Posterior vena cava (tissue), 2 donors: Measurements from ENCODE around the gene MIGA2. TPM values are rescaled to one million over a fixed set of nuclear protein-coding genes. Genes with fewer than 3 reads are reported as not detected.
"Not testable (repeated sequence)": the region's sequence is repeated elsewhere in the genome, so short reads cannot be mapped to it uniquely, and the experiment has no call there.

Source experiments
- DNase-seq: peaks from one replicate; pipeline ENCODE4 v3.0.0-alpha.2; 2020; ENCODE audit warnings: low spot score
- intact Hi-C, 2 donors: fragments of 100-400 bp; cut with DNase I; formaldehyde crosslinking; loops; one replicate each; pipeline versions ENCODE4 v1.14.1 to v1.14.2; 2022 to 2023
- long read RNA-seq, 2 donors: library from polyadenylated mRNA; unstranded; transcript quantifications; one replicate each; pipeline ENCODE4 v2.0.0, GENCODE V29; 2020 to 2021
- total RNA-seq, 2 donors: library from RNA; stranded (reverse); fragmentation: NEBNext Ultra II Directional; extraction: Animal tissue kit (Norgen Biotek cat#: 25700); gene quantifications; one replicate each; pipeline ENCODE4 v1.2.1, GENCODE V29; 2021
- donor health status: DM: yes; HTN: yes; CAD: no.
- donor health status: DM: yes; HTN: yes; CAD: no.

Gene MIGA2, protein sequence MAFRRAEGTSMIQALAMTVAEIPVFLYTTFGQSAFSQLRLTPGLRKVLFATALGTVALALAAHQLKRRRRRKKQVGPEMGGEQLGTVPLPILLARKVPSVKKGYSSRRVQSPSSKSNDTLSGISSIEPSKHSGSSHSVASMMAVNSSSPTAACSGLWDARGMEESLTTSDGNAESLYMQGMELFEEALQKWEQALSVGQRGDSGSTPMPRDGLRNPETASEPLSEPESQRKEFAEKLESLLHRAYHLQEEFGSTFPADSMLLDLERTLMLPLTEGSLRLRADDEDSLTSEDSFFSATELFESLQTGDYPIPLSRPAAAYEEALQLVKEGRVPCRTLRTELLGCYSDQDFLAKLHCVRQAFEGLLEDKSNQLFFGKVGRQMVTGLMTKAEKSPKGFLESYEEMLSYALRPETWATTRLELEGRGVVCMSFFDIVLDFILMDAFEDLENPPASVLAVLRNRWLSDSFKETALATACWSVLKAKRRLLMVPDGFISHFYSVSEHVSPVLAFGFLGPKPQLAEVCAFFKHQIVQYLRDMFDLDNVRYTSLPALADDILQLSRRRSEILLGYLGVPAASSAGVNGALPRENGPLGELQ
- total RNA-seq: 10 to 100 TPM; 14.8 to 21.1 TPM
- long read RNA-seq, donor 1, partial matches to known transcripts: 4 of 12 reads
- long read RNA-seq, donor 1, other reads (novel, unspliced or antisense): 8 of 12 reads
- long read RNA-seq, donor 2, partial matches to known transcripts: 12 of 26 reads
- long read RNA-seq, donor 2, other reads (novel, unspliced or antisense): 13 of 26 reads

DNA sequence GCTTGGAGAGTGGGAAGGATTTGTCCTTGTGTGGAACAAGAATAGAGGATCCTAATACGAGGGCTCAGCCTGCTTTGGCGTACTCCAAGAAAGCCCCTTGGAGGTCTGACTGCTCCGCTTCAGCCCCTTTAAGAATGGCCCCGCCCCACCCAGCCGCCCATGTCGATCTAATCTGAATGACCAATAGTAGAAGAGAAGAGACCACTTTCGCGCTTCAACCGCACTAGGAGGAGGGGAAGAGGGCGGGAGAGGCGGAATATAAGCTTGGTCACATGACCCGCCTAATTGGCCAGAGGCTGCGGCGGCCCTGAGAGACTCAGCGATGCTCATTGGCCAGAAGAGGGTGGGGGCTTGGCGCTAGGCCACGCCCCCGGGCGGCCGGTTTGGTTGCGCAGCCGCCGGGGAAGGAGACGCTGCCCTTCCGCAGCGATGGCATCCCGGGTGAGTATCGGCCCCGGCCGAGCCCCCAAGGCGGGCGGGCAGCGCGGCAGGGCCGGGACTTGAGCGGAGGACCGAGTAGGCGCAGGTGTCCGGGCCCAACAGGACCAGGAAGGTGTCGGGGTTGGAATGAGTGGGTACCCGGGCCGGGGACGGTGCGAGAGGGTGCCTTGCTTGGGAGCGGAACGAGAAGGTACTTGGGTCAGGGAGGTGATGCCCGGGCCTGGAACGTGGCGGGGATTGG, at the start of gene MIGA2:
TSS of gene MIGA2 (plus strand) at position 386 of the 682 bp plus-strand sequence. CDS start 3,969 bp downstream, outside the sequence.
- DNase-seq: peak; percentile 99
- intact Hi-C loops: no loop called here

DNA sequence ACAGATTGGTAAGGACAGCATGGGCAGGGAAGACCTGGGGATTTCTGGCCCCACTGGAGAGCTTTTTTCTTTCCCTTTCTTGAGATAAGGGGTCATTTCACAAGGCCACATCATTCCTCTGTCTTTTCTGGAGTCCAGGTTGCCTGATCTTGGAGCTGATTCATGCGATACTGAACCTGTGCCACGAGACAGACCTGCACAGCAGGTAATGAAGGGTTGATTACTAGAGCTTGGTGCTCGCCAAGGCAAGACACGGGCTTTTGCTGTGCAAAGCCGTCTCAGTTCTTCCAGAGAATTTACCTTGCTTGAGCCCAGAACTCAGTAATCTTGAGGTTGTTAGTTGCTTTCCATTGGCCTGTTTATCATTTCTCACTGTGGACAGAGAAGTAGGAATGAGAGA, 49.8 kb upstream of the MIGA2 start:
- DNase-seq: no peak
- intact Hi-C loops: no loop called here

DNA sequence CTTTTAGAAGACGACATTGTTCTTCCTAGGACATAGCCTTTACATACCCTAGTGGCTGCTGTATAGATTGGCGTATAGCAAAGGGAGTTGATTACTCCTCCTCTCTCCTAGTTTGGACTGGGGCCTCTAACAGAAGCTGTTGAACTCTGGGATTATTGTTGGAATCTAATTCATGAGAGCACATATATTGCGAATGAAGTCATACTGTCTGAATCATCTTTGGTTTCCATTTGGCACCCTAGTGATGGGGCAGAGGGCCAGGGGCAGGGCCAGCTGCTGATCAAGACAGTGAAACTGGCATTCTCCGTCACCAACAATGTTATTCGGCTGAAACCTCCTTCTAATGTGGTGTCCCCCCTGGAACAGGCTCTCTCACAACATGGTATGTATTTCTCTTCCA, 48.6 kb upstream of the MIGA2 start:
- DNase-seq: peak; percentile 84
- intact Hi-C loops: no loop called here

DNA sequence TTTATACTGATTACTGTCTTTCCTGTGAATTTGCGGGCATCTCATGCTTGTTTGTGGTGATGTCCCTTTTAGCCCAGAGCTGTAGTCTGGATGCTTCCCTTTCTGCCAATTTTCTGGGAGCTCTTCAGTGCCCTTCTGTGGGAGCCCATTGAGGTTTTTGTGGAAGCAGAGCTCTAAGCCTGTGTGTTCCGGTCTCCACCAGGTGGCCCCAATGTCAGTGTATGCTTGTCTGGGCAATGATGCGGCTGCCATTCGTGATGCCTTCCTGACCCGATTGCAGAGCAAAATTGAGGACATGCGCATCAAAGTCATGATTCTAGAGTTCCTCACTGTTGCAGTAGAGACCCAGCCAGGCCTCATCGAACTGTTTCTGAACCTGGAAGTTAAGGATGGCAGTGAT, 43.4 kb upstream of the MIGA2 start:
- no peak for DNase-seq
- intact Hi-C loops: no loop called here

DNA sequence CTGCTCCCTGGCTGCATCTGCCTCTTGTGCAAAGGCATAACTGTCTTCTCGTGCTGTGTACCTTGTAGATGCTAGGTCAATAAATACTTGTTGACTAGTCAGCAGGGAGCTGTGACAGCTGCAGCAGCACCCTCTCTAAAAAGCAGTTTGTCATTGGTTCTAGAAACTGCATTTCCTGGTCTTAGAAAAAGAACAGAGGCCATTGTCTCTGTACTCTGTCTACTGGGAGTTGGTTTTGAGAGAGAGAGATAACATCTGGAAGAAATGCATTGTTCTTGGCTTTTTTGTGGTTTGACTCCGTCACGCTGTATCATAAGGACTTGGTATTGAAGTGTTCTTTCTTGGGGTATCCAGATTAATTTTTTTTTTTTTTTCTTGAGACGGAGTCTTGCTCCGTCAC, 40.6 kb upstream of the MIGA2 start:
- peak; percentile 16 for DNase-seq
- intact Hi-C loops: no loop called here

DNA sequence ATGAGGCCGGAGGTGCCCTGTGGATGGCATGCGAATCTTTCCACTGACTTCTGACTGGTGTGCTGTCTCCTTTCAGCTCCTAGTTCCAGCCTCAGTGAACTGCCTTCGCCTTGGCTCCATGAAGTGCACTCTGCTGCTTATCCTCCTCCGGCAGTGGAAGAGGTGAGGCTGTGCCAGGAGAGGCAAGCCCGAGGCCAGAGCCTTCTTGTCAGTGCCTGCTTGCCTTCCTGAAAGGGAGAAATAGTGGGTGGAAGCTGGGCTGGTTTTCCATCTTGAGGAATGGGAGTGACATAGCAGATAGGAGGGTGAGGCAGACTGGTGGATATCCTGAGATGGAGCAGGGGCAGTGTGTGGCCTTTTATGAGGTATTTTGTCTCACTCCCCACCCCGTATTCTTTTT, 38.0 kb upstream of the MIGA2 start:
- intact Hi-C loops: no loop called here

DNA sequence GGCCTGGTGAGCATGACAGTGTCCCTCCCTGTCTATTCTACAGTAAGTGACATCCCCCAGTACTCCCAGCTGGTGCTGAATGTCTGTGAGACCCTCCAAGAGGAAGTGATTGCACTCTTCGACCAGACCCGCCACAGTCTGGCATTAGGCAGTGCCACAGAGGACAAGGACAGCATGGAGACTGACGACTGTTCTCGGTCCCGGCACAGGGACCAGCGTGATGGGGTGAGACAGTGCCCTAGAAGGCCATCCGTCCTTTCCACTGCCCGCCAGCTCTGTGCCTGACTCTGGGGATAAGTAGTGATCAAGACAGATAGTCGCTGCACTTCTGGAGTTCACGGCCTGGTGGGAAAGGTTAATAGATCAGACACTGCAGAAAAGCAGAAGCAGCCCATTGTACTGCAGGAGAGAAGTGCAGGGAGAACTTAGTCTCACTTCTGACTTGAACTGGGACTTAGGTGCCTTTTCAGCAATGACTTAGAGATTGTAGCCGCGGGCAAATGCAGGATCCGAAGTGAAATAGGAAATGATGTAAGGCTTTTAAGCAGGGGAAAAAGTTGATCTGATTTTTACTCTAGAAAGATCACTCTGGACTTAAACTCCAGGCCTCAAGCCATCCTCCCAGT, 36.7 kb upstream of the MIGA2 start:
- intact Hi-C loops: no loop called here
- no peak for DNase-seq

More for the DNA sequence above, 38.0 kb upstream of the MIGA2 start:
- DNase-seq: no peak

DNA sequence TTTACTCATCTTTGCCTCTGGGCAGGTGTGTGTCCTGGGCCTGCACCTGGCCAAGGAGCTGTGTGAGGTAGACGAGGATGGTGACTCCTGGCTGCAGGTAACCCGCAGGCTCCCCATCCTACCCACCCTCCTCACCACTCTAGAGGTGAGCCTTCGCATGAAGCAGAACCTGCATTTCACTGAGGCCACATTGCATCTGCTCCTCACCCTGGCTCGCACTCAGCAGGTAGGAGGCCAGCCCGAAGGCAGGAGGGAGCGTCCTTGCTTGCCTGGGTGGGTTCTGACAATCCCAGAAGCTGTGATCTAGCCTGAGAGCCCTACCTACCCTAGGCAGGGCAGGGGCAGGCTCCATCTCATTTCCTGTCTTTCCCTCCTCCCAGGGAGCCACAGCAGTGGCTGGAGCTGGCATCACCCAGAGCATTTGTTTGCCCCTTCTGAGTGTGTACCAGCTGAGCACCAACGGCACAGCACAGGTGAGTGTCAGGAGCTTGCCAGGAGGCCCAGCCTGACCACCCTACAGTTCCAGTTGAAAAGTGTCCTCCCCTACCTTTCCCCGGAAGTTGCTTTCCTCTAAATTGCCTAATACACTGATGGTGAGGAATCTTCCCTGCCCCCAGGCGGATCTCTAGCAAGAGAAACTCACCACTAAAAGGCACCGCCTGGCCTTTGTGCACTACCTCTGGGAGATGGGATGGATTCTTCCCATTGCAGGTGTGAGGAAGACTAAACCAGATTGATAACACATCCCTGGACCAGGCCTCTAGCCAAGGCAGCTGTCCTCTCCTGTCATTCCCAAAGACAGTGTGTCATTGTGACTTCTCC, 34.7 kb upstream of the MIGA2 start:
- intact Hi-C loops: no loop called here
- no peak for DNase-seq

DNA sequence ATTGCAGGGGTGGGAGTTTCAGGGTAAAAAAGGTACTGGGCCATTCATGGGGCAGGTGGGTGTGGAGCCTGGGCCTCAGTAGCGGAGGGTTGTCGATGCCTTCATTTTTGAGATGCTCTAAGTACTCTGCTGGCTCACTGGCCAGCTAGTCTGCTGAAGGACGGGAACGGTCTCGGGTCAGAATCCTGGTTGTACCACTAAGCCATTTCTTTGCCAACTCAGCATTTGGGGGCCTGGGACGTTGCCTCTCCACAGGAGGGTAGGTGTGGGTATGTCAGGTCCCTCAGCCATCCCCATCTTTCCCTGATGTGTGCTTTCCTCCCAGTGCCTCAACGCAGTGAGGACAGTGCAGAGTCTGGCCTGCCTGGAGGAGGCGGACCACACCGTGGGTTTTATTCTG, 33.4 kb upstream of the MIGA2 start:
- intact Hi-C loops: loop anchor here in 1 of 2 donors (1.0 kb wide), 1 partner anchor 36 kb away; no protein-coding TSS in a partner anchor
- no peak for DNase-seq

DNA sequence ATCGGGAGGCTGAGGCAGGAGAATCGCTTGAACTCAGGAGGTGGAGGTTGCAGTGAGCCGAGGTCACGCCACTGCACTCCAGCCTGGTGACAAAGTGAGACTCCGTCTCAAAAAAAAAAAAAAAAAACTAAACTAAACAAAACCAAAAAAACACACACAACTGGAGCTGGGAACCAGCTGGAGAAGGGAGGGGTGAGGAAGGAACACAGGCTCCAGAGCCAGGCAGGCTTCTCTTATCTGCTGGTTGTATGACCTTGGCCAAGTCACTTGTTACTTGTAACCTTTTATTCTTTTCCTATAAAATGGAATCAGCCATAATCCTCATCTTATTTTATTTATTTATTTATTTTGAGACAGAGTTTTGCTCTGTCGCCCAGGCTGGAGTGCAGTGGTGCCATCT, 32.3 kb upstream of the MIGA2 start:
- not testable (repeated sequence) for DNase-seq

DNA sequence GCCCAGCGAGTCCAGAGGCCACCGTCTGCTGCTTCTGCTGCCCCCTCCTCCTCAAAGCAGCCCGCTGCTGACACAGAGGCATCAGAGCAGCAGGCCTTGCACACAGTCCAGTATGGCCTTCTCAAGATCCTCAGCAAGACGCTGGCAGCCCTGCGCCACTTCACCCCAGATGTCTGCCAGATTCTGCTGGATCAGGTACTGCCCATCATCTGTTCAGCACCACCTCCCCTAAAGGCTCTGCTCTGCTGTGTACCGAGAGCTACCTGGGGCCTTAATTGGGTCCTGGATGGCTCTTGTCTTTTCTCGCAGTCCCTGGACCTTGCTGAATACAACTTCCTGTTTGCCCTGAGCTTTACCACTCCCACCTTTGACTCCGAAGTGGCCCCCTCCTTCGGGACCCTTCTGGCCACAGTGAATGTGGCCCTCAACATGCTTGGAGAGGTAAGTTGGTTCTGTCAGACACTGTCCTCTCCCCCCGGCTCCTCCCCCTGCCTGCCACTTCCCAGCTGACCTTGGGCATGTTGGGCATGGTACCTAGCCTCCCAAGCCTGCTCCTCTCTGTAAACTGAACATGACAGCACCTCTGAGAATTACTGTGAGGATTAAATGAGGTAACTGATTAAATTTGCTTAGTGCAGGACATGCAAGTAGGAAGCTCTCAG, 31.0 kb upstream of the MIGA2 start:
- DNase-seq: no peak
- intact Hi-C loops: no loop called here

More for the DNA sequence above, 32.3 kb upstream of the MIGA2 start:
- intact Hi-C loops: not testable (repeated sequence)

DNA sequence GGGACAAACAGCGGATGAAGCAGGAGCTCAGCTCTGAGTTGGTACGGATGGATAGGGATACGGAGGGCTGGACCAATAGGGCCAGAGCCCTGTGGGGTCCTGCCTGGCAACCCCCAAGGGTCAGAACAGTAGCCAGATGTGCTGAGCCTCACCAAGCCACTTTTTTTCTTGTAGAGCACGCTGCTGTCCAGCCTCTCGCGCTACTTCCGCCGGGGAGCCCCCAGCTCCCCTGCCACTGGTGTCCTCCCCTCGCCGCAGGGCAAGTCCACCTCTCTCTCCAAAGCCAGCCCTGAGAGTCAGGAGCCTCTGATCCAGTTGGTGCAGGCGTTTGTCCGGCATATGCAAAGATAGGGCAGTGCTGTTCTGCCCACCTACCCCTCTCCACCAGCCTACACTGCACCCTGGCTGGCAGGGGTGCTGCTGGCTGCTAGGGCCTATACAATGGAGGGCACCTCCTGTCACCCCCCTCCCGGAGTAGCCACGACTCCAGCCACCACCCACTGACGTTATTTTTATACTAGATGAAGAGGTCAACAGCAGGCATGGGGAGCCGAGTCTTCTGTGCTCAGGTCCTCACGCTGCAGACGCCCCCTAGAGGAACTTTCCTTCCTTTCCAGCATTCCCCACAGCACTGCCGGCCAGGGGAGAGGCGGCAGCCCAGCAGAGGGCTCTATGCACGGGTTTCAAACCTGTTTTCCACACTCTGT, 29.9 kb upstream of the MIGA2 start:
- peak; percentile 90 for DNase-seq
- intact Hi-C loops: no loop called here

DNA sequence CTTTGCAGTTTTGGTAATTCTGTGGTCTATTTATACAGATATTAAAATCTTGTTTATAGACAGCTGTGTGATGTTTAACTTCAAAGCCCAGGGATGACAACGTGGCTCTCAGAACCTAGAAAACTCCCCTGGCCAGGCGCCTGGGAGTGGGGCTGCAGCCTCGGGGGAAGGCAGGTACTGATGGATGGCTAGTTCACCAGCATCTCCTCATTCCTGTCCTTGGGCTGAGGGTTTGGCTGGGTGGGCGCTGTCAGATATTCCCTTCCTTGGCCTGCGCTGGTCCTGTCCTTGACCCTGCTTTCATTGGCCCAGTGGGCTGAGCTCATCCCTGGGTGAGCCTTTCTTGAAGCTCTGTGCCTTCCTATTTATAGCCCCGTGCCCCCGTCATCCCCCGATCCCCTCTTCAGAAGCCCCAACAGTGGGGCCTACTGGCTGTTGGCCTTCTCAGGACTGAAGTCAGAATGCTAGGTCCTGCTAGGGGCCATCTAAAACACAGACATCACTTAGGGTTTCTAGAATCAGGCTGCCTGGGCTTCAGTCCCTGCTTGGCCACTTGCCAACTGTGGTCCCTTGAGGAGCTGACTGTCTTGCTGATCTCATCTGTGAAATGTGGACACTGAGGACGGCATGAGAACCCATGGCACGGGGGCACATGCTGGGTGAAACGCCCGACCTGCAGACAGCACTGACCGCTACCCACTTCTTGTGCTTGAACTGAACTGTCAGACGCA, 29.2 kb upstream of the MIGA2 start:
- intact Hi-C loops: no loop called here
- DNase-seq: peak; percentile 88

DNA sequence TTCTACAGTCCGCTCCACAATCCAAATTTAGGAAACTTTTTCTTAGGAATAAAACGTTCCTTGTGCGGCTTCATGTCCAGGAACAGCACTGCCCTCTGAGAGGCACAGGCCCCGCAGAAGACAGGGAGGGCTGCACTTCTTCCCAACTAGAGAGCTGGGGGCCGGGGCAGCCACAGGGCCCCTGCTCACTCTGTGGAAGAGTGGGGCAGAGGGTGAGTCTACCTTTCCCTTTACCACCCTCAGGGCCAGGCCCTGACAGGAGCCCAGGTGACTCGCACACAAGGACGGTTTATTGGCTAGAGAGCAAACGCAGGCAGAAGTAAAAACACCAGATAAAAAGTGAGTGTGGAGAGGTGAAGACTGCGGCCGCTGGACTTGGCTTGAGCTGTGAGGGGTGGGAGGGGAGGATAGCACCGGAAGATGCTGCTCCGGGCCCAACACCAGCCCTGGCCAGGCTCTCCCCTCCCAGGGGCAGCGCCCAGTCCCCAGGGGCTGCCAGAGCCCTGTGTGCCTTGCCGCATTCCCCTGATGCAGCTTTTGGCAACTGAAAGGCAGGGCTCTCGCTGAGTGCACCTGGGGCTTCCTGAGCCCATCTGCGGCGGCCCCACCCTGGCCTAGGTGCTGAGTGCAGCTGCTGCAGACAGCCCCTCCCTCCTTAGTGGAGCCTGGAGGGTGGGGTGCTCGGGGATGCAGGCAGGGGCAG, 28.5 kb upstream of the MIGA2 start:
- intact Hi-C loops: no loop called here
- DNase-seq: no peak

DNA sequence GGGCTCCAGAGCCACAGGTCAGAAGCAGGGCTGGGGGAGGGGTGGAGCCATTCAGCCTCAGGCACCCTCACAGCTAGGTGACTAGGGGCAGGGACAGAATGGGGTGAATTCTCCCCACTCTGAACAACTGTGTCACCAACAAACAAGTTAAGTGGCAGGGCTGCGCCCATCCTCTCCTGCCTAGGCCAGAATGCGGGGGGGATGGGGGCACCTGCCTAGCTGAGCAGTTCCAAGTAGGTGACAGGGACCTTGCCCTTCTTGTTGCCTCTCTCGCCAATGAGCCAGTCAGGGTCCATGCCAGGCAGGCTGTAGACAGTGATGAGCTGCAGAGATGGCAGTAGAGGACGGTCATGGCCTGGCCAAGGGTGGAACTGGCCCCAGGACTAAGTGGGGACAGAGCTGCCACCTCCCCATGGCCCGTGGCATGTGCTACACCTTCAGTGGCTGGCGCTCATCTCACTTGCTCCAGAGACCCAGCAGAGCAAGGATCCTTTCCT, 27.9 kb upstream of the MIGA2 start:
- intact Hi-C loops: no loop called here
- no peak for DNase-seq

DNA sequence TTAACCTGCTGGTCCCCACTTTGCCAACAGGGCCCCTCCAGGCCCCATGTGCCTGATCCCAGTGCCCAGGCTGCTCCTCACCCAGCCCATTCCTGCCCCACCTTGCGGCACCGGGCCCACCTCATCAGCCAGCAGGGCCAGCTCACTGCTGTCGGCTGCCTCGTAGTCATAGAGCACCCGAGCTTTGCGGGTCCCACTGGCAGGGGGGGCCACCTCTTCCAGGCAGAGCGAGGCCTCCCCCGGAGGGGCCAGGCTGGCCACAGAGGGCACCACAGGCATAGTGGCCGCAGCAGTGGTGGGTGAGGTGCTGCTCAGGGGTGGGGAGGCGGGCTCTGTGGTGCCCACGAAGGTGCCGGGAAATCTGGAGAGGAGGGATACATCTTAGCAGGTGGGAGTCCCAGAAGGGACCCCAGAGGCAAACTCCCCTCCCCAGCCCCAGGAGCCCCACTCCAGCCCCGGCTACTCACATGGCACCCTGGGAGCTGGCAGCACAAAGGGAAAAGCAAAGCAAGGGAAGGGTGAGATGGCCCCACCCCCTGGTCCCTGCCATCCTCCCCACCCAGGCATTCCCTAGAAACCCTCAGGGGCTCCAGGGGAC, 27.3 kb upstream of the MIGA2 start:
- no peak for DNase-seq
- intact Hi-C loops: no loop called here
